ENCODE measurements around the gene ZNF654. TPM values are rescaled to one million over a fixed set of nuclear protein-coding genes. Genes with fewer than 3 reads are reported as not detected.
"Not testable (repeated sequence)": the region's sequence is repeated elsewhere in the genome, so short reads cannot be mapped to it uniquely, and the experiment has no call there.

ZNF654 gene
- total and polyA plus RNA-seq, 10 of the 15 experiments (the other 5 are each of a cell fraction or from before 2014, with no cell fraction given): 2.7 to 14.2 (median 10.0) TPM

GRCh38 chr3:88015656-88016055, 43.4 kb upstream of the ZNF654 start:
- WGBS (ENCODE audit: insufficient coverage, insufficient replicate concordance, low lambda C conversion rate, missing lambda C conversion rate): 90% methylated on average over 23 of the region's 35 CpGs
- POLR2A ChIA-PET; DNase-seq (ENCODE audit: low read depth, low spot score); H3K9ac ChIP-seq (ENCODE audit: control insufficient read depth, insufficient read depth, low read length); H3K4me1 ChIP-seq (ENCODE audit: control insufficient read depth, insufficient read depth, low read length); H3K79me2 ChIP-seq (ENCODE audit: control insufficient read depth, insufficient read depth, low read length); H4K20me1 ChIP-seq (ENCODE audit: control insufficient read depth, insufficient read depth); ATAC-seq; H3K27me3 ChIP-seq (replicated peaks in 1 of 2; ENCODE audit: control insufficient read depth in 2 of 2, insufficient read depth in 2 of 2, low read length in 1 of 2); H3K9me3 ChIP-seq (replicated peaks; ENCODE audit: control insufficient read depth, insufficient read depth, low read length); H3K27ac ChIP-seq (ENCODE audit: control insufficient read depth, insufficient read depth); H3K4me3 ChIP-seq; H3K36me3 ChIP-seq (ENCODE audit: control insufficient read depth in 2 of 2, insufficient read depth in 2 of 2, low read length in 1 of 2); H3K4me2 ChIP-seq (ENCODE audit: control insufficient read depth, insufficient read depth); CTCF ChIA-PET; BruUV-seq (replicated peaks); in situ Hi-C loops (cut with MboI); H2AFZ ChIP-seq (ENCODE audit: control insufficient read depth, low read depth, low read length); intact Hi-C loops (cut with micrococcal nuclease; ENCODE audit: unreplicated experiment); FAIRE-seq: not testable (repeated sequence)
- SMC1A ChIA-PET (ENCODE audit: uncharacterized antibody, unreplicated experiment): interaction anchor here (1.0 to 1.6 kb wide), 2 partner anchors 10 to 15 kb away, joined by 3 read pairs; no protein-coding TSS in a partner anchor
- RAD21 ChIA-PET (ENCODE audit: unreplicated experiment): interaction anchor here (1.7 kb wide), 1 partner anchor 11 kb away, joined by 4 read pairs; no protein-coding TSS in a partner anchor

- no peak overlapping the region for H3K9ac ChIP-seq (ENCODE audit: control insufficient read depth, insufficient read depth, low read length)
- H3K4me3 ChIP-seq: no peak overlapping the region
- BruUV-seq (replicated peaks): no TSS peak
- intact Hi-C loops (cut with micrococcal nuclease; ENCODE audit: unreplicated experiment): no loop called here
- ChIA-PET CTCF (interaction anchor here (1.1 to 2.3 kb wide), 7 partner anchors 12 to 733 kb away, joined by 3 to 8 read pairs (median 3); no protein-coding TSS in a partner anchor), SMC1A (ENCODE audit: uncharacterized antibody, unreplicated experiment) (interaction anchor here (0.8 to 1.4 kb wide), 4 partner anchors 13 to 76 kb away, joined by 3 to 5 read pairs (median 4); no protein-coding TSS in a partner anchor), POLR2A (no interaction called here), RAD21 (ENCODE audit: unreplicated experiment) (interaction anchor here (1.0 kb wide), 1 partner anchor 94 kb away, joined by 4 read pairs; no protein-coding TSS in a partner anchor)
- WGBS (ENCODE audit: insufficient coverage, insufficient replicate concordance, low lambda C conversion rate, missing lambda C conversion rate): 0% methylated on average over 2 of the region's 2 CpGs
- ATAC-seq (peak; percentile 85), DNase-seq (ENCODE audit: low read depth, low spot score) (no peak), FAIRE-seq (no peak)
- no peak overlapping the region for H3K27ac ChIP-seq (ENCODE audit: control insufficient read depth, insufficient read depth)
- in situ Hi-C loops (cut with MboI): no loop called here
- no peaks in the 10 kb centered on the region for H3K36me3 ChIP-seq (ENCODE audit: control insufficient read depth in 2 of 2, insufficient read depth in 2 of 2, low read length in 1 of 2)
- H3K4me1 ChIP-seq (ENCODE audit: control insufficient read depth, insufficient read depth, low read length): no peaks in the 10 kb centered on the region
- no peak overlapping the region for H2AFZ ChIP-seq (ENCODE audit: control insufficient read depth, low read depth, low read length)
- no peaks in the 10 kb centered on the region for H4K20me1 ChIP-seq (ENCODE audit: control insufficient read depth, insufficient read depth)
- H3K79me2 ChIP-seq (ENCODE audit: control insufficient read depth, insufficient read depth, low read length): no peaks in the 10 kb centered on the region
- no peaks in the 10 kb centered on the region; the same call in 2 of the 3 replicates for H3K9me3 ChIP-seq (replicated peaks; ENCODE audit: control insufficient read depth, insufficient read depth, low read length)
- no peak overlapping the region for H3K4me2 ChIP-seq (ENCODE audit: control insufficient read depth, insufficient read depth)
- H3K27me3 ChIP-seq (replicated peaks in 1 of 2; ENCODE audit: control insufficient read depth in 2 of 2, insufficient read depth in 2 of 2, low read length in 1 of 2): no peaks in the 10 kb centered on the region
- no peak for TF ChIP-seq SPI1 (IDR thresholded peaks at IDR 0.05; ENCODE audit: borderline replicate concordance, insufficient read depth, low read depth, low read length)
- no peak for TF ChIP-seq CBFB (IDR thresholded peaks at IDR 0.05; ENCODE audit: low read depth)
- no peak for TF ChIP-seq CBX5 (IDR thresholded peaks at IDR 0.05; ENCODE audit: low read depth)
- no peak for TF ChIP-seq POLR2AphosphoS5 (IDR thresholded peaks at IDR 0.05; ENCODE audit: low read length)
- TF ChIP-seq RBBP5 (conservative IDR thresholded peaks at IDR 0.05): no peak
- no peak for TF ChIP-seq KLF5 (IDR thresholded peaks at IDR 0.05; ENCODE audit: partially characterized antibody)
- TF ChIP-seq ASH2L (IDR thresholded peaks at IDR 0.05; ENCODE audit: borderline replicate concordance, low read depth): no peak
- TF ChIP-seq HCFC1 (IDR thresholded peaks at IDR 0.05; ENCODE audit: low read length): no peak
- TF ChIP-seq ESRRA (IDR thresholded peaks at IDR 0.05; ENCODE audit: low read length): no peak
- peak in 1 of 2 experiments; percentile 21; a peak in 1 of 4 replicates for TF ChIP-seq EP300 (IDR thresholded peaks at IDR 0.05; ENCODE audit: borderline replicate concordance in 1 of 2, control insufficient read depth in 1 of 2, low read depth in 2 of 2, low read length in 2 of 2)
- 0 out of 2 replicates have a peak, but pooled peaks have one; percentile 22 for TF ChIP-seq MLLT1 (IDR thresholded peaks at IDR 0.05)
- TF ChIP-seq FOXK2 (IDR thresholded peaks at IDR 0.05): no peak
- TF ChIP-seq RUNX3 (IDR thresholded peaks at IDR 0.05; ENCODE audit: low read length): peak; percentile 65
- no peak for TF ChIP-seq MTA3 (IDR thresholded peaks at IDR 0.05; ENCODE audit: borderline replicate concordance, low read length)
- TF ChIP-seq, protein P1, sequence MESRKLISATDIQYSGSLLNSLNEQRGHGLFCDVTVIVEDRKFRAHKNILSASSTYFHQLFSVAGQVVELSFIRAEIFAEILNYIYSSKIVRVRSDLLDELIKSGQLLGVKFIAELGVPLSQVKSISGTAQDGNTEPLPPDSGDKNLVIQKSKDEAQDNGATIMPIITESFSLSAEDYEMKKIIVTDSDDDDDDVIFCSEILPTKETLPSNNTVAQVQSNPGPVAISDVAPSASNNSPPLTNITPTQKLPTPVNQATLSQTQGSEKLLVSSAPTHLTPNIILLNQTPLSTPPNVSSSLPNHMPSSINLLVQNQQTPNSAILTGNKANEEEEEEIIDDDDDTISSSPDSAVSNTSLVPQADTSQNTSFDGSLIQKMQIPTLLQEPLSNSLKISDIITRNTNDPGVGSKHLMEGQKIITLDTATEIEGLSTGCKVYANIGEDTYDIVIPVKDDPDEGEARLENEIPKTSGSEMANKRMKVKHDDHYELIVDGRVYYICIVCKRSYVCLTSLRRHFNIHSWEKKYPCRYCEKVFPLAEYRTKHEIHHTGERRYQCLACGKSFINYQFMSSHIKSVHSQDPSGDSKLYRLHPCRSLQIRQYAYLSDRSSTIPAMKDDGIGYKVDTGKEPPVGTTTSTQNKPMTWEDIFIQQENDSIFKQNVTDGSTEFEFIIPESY (IDR thresholded peaks at IDR 0.05): no peak
Observed at GRCh38 chr3:88019024-88019423, 40.0 kb upstream of the ZNF654 start.
